ENCODE results near the gene CARMIL3. TPM values are rescaled to one million over a fixed set of nuclear protein-coding genes. Genes with fewer than 3 reads are reported as not detected.
A peak's percentile ranks its signal among the peaks of the same experiment; 100 is the strongest.
"Not testable (repeated sequence)": the region's sequence is repeated elsewhere in the genome, so short reads cannot be mapped to it uniquely, and the experiment has no call there.

The CARMIL3 gene
- polyA plus RNA-seq (2013) = 0.78 TPM

GRCh38 chr14:24051789-24052655, at the start of gene CARMIL3:
CARMIL3 (plus strand) TSS chr14:24052009; CDS start chr14:24052154, 145 bp downstream.
- peaks cover 0 to 15% (median 9%) of the 10 kb centered on the region in 5 experiments for H3K27me3 ChIP-seq (replicated peaks in 2 of 5; ENCODE audit: control insufficient read depth in 4 of 5, insufficient read depth in 5 of 5, low read length in 4 of 5)
- no peaks in the 10 kb centered on the region for H3K9me3 ChIP-seq (ENCODE audit: control extremely low read depth in 1 of 5, control insufficient read depth in 4 of 5, insufficient read depth in 2 of 5, low read depth in 1 of 5, low read length in 4 of 5)
- WGBS (ENCODE audit: insufficient coverage) = 0% methylated on average over 83 of the region's 92 CpGs
- no peaks in the 10 kb centered on the region for H3K36me3 ChIP-seq (ENCODE audit: control insufficient read depth in 4 of 4, insufficient read depth in 4 of 4, low read length in 3 of 4)
- peaks cover 0 to 20% (median 17%) of the 10 kb centered on the region in 4 experiments for H3K4me1 ChIP-seq (ENCODE audit: control extremely low read depth in 1 of 4, control insufficient read depth in 4 of 4, insufficient read depth in 4 of 4, low read length in 3 of 4)
- peak within 1 kb of the TSS; percentile 38 to 86 (median 67) for H3K4me3 ChIP-seq (ENCODE audit: control insufficient read depth in 1 of 7, extremely low read depth in 1 of 7, insufficient read depth in 4 of 7, low read depth in 2 of 7, low read length in 6 of 7)
- DNase-seq = peak; percentile 40 to 59 (median 51)
- H3K27ac ChIP-seq (ENCODE audit: insufficient read depth in 1 of 2, low read depth in 1 of 2, low read length in 2 of 2, poor library complexity in 1 of 2, severe bottlenecking in 2 of 2) = peak within 1 kb of the TSS in 1 of 2 experiments; percentile 54
- POLR2A ChIA-PET = no interaction called here
- CTCF ChIA-PET = interaction anchor here (1.2 to 12.7 kb wide), 8 partner anchors 9 to 59 kb away, joined by 3 to 178 read pairs (median 5); partner anchors contain the start of gene PCK2

DNA sequence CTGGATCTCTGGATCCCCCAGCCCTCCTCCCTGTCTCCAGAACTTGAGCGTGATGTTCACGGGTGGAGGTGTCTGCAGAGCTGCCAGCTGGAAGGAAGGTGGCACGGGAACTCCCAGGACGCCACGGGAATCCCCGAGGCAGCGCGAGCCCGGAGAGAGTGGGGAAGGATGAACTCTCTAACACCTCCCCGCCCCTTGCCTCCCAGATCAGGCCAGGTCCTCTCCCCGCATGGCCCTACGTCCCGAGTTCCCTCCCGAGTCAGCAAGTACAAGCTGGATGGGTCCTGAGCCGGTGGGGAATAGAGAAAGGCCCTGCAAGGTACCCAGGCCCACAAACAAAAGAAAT, 45.4 kb upstream of the CARMIL3 start:
- H3K36me3 ChIP-seq (ENCODE audit: control insufficient read depth in 4 of 4, insufficient read depth in 4 of 4, low read length in 3 of 4); DNase-seq; POLR2A ChIA-PET; H3K27ac ChIP-seq (ENCODE audit: insufficient read depth in 1 of 2, low read depth in 1 of 2, low read length in 2 of 2, poor library complexity in 1 of 2, severe bottlenecking in 2 of 2); H3K27me3 ChIP-seq (replicated peaks in 2 of 5; ENCODE audit: control insufficient read depth in 4 of 5, insufficient read depth in 5 of 5, low read length in 4 of 5); CTCF ChIA-PET; H3K4me1 ChIP-seq (ENCODE audit: control extremely low read depth in 1 of 4, control insufficient read depth in 4 of 4, insufficient read depth in 4 of 4, low read length in 3 of 4); H3K9me3 ChIP-seq (ENCODE audit: control extremely low read depth in 1 of 5, control insufficient read depth in 4 of 5, insufficient read depth in 2 of 5, low read depth in 1 of 5, low read length in 4 of 5): not testable (repeated sequence)
- H3K4me3 ChIP-seq (ENCODE audit: control insufficient read depth in 1 of 7, extremely low read depth in 1 of 7, insufficient read depth in 4 of 7, low read depth in 2 of 7, low read length in 6 of 7) = peak overlapping the region in 5 of 7 experiments; percentile 30 to 75 (median 44)
- 5% methylated on average over 5 of the region's 15 CpGs for WGBS (ENCODE audit: insufficient coverage)

DNA sequence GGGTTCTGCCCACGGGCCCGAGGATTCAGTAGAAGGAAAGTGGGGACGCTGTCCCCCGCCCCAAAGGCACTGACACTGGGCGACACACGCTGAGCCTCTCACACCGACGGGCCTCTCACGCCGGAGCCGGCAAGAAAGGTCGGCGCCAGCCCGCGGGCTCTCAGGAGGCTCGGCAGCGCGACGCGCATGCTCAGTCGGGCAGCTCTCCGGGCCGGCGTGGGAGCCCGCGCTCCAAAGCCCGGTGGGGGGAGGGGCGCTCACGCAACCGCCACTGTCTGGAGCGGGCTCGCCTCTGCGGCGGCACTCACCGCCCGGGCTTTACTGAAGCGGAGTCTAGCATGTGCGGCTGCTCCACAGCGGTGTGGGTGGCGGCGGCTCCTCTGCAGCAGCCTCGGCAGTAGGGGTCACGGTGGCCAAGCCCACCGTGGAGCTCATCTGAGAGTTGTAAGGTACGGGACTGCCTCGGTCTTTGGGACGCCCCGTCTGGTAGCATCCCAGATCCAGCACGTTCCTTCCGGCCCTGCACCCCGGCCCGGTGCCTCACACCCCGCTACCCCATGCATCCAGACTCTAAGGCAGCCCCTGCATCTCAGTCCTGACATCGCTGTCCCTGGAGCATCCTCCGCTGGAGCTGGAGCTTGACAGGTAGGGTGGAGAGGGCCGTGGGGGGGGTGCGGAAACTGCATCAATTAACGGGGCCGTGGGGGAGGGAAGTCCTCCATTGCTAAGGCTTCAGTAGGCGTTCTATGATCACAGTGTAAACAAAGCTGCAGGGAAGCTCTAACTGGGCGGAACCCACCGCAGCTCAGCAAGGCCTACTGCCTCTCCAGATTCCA, 44.8 kb upstream of the CARMIL3 start:
- POLR2A ChIA-PET; H3K36me3 ChIP-seq (ENCODE audit: control insufficient read depth in 4 of 4, insufficient read depth in 4 of 4, low read length in 3 of 4); H3K4me1 ChIP-seq (ENCODE audit: control extremely low read depth in 1 of 4, control insufficient read depth in 4 of 4, insufficient read depth in 4 of 4, low read length in 3 of 4); H3K27me3 ChIP-seq (replicated peaks in 2 of 5; ENCODE audit: control insufficient read depth in 4 of 5, insufficient read depth in 5 of 5, low read length in 4 of 5); H3K9me3 ChIP-seq (ENCODE audit: control extremely low read depth in 1 of 5, control insufficient read depth in 4 of 5, insufficient read depth in 2 of 5, low read depth in 1 of 5, low read length in 4 of 5); H3K27ac ChIP-seq (ENCODE audit: insufficient read depth in 1 of 2, low read depth in 1 of 2, low read length in 2 of 2, poor library complexity in 1 of 2, severe bottlenecking in 2 of 2): not testable (repeated sequence)
- H3K4me3 ChIP-seq (ENCODE audit: control insufficient read depth in 1 of 7, extremely low read depth in 1 of 7, insufficient read depth in 4 of 7, low read depth in 2 of 7, low read length in 6 of 7) = peak overlapping the region in 5 of 7 experiments; percentile 30 to 75 (median 44)
- peak in 2 of 3 donors; percentile 52 to 64 for DNase-seq
- WGBS (ENCODE audit: insufficient coverage) = 0% methylated on average over 21 of the region's 62 CpGs
- CTCF ChIA-PET = interaction anchor here (1.3 kb wide), 1 partner anchor 88 kb away, joined by 3 read pairs; the partner anchor contains the start of gene PCK2

- no peak overlapping the region for H3K27ac ChIP-seq (ENCODE audit: insufficient read depth in 1 of 2, low read depth in 1 of 2, low read length in 2 of 2, poor library complexity in 1 of 2, severe bottlenecking in 2 of 2)
Observed at GRCh38 chr14:24011051-24011450, 40.8 kb upstream of the CARMIL3 start.

DNA sequence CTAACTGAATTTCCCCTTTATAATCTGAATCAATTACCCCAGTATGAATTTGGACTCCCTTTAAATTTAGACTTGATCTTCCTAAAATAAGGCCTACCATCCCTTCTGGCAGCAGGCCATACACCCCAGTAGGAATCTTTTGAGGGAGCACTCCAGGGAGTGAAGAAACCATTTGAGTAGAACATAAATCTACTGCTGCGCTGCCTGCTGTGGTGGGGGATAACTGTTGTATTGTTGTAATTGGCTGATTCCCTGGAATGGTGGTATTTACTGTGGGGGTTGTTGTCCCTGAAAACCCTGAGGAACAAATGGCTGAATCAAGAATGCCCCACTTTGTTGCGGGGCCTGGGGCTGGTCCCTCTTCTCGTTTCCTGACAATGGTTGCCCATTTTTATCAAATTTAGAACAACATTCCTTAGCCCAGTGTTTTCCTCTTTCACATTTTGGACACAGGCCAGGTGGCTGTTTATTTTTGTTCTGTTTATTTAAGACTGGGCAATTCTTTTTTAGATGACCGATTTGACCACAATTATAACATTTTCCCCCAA, 39.0 kb upstream of the CARMIL3 start:
- H3K4me3 ChIP-seq (ENCODE audit: control insufficient read depth in 1 of 7, extremely low read depth in 1 of 7, insufficient read depth in 4 of 7, low read depth in 2 of 7, low read length in 6 of 7); H3K27me3 ChIP-seq (replicated peaks in 2 of 5; ENCODE audit: control insufficient read depth in 4 of 5, insufficient read depth in 5 of 5, low read length in 4 of 5); H3K27ac ChIP-seq (ENCODE audit: insufficient read depth in 1 of 2, low read depth in 1 of 2, low read length in 2 of 2, poor library complexity in 1 of 2, severe bottlenecking in 2 of 2); POLR2A ChIA-PET; H3K9me3 ChIP-seq (ENCODE audit: control extremely low read depth in 1 of 5, control insufficient read depth in 4 of 5, insufficient read depth in 2 of 5, low read depth in 1 of 5, low read length in 4 of 5); CTCF ChIA-PET; H3K4me1 ChIP-seq (ENCODE audit: control extremely low read depth in 1 of 4, control insufficient read depth in 4 of 4, insufficient read depth in 4 of 4, low read length in 3 of 4); H3K36me3 ChIP-seq (ENCODE audit: control insufficient read depth in 4 of 4, insufficient read depth in 4 of 4, low read length in 3 of 4); DNase-seq: not testable (repeated sequence)
- 96% methylated on average over 4 of the region's 4 CpGs for WGBS (ENCODE audit: insufficient coverage)

More at GRCh38 chr14:24011051-24011450, 40.8 kb upstream of the CARMIL3 start:
- Histone ChIP-seq H3K4me1 (ENCODE audit: control extremely low read depth in 1 of 4, control insufficient read depth in 4 of 4, insufficient read depth in 4 of 4, low read length in 3 of 4) (peaks cover 0 to 8% (median 2%) of the 10 kb centered on the region in 4 experiments), H3K36me3 (ENCODE audit: control insufficient read depth in 4 of 4, insufficient read depth in 4 of 4, low read length in 3 of 4) (no peaks in the 10 kb centered on the region), H3K9me3 (ENCODE audit: control extremely low read depth in 1 of 5, control insufficient read depth in 4 of 5, insufficient read depth in 2 of 5, low read depth in 1 of 5, low read length in 4 of 5) (no peaks in the 10 kb centered on the region), H3K4me3 (ENCODE audit: control insufficient read depth in 1 of 7, extremely low read depth in 1 of 7, insufficient read depth in 4 of 7, low read depth in 2 of 7, low read length in 6 of 7) (no peak overlapping the region), H3K27me3 (replicated peaks in 2 of 5; ENCODE audit: control insufficient read depth in 4 of 5, insufficient read depth in 5 of 5, low read length in 4 of 5) (no peaks in the 10 kb centered on the region)
- 83% methylated on average over 1 of the region's 2 CpGs for WGBS (ENCODE audit: insufficient coverage)
- CTCF ChIA-PET = no interaction called here
- POLR2A ChIA-PET = no interaction called here
- no peak for DNase-seq

GRCh38 chr14:24013654-24014514, 37.9 kb upstream of the CARMIL3 start:
- ChIA-PET POLR2A (no interaction called here), CTCF (interaction anchor here (0.6 to 2.6 kb wide), 11 partner anchors 20 to 147 kb away, joined by 3 to 16 read pairs (median 4); partner anchors contain the start of gene IRF9)
- no peaks in the 10 kb centered on the region for H3K36me3 ChIP-seq (ENCODE audit: control insufficient read depth in 4 of 4, insufficient read depth in 4 of 4, low read length in 3 of 4)
- no peaks in the 10 kb centered on the region for H3K27me3 ChIP-seq (replicated peaks in 2 of 5; ENCODE audit: control insufficient read depth in 4 of 5, insufficient read depth in 5 of 5, low read length in 4 of 5)
- H3K27ac ChIP-seq (ENCODE audit: insufficient read depth in 1 of 2, low read depth in 1 of 2, low read length in 2 of 2, poor library complexity in 1 of 2, severe bottlenecking in 2 of 2) = no peak overlapping the region
- H3K9me3 ChIP-seq (ENCODE audit: control extremely low read depth in 1 of 5, control insufficient read depth in 4 of 5, insufficient read depth in 2 of 5, low read depth in 1 of 5, low read length in 4 of 5) = no peaks in the 10 kb centered on the region
- DNase-seq = peak; percentile 73 to 85 (median 79)
- no peak overlapping the region for H3K4me3 ChIP-seq (ENCODE audit: control insufficient read depth in 1 of 7, extremely low read depth in 1 of 7, insufficient read depth in 4 of 7, low read depth in 2 of 7, low read length in 6 of 7)
- 12% methylated on average over 5 of the region's 12 CpGs for WGBS (ENCODE audit: insufficient coverage)
- peaks cover 0 to 4% (median 0%) of the 10 kb centered on the region in 4 experiments for H3K4me1 ChIP-seq (ENCODE audit: control extremely low read depth in 1 of 4, control insufficient read depth in 4 of 4, insufficient read depth in 4 of 4, low read length in 3 of 4)
